Measurements from ENCODE around the gene MEDAG.
A peak's percentile ranks its signal among the peaks of the same experiment; 100 is the strongest.

MEDAG gene

DNA sequence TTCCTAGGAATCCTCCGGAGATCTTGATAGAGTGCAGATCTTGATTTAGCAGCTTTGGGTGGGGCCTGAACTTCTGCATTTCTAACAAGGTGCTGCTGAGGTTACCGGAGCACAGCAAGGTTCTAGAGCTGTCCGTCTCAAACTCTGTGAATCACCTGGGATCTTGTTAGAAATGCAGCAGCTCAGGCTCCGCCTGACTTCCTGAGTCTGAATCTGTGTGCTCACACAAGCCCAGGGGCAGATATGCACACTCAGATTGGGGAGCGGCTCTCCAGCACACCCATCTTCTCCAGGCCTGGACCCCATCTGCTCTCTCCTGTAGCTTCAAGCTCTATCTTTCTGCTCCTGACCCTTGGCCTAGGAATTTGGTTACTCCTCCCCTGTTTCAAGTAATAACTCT lies 22.9 kb downstream of the MEDAG start:
- peaks cover 15% of the 10 kb centered on the region for H3K4me1 ChIP-seq
- H3K36me3 ChIP-seq (replicated peaks), result no peaks in the 10 kb centered on the region
- DNase-seq (ENCODE audit: low spot score in 2 of 2), result no peak
- H3K9me3 ChIP-seq, result no peaks in the 10 kb centered on the region
- in situ Hi-C loops (cut with MboI; ENCODE audit: low sequenced_read_pairs), result no loop called here
- H3K27me3 ChIP-seq (ENCODE audit: low read depth), result peaks cover 2% of the 10 kb centered on the region
- no peak overlapping the region for H3K4me3 ChIP-seq

DNA sequence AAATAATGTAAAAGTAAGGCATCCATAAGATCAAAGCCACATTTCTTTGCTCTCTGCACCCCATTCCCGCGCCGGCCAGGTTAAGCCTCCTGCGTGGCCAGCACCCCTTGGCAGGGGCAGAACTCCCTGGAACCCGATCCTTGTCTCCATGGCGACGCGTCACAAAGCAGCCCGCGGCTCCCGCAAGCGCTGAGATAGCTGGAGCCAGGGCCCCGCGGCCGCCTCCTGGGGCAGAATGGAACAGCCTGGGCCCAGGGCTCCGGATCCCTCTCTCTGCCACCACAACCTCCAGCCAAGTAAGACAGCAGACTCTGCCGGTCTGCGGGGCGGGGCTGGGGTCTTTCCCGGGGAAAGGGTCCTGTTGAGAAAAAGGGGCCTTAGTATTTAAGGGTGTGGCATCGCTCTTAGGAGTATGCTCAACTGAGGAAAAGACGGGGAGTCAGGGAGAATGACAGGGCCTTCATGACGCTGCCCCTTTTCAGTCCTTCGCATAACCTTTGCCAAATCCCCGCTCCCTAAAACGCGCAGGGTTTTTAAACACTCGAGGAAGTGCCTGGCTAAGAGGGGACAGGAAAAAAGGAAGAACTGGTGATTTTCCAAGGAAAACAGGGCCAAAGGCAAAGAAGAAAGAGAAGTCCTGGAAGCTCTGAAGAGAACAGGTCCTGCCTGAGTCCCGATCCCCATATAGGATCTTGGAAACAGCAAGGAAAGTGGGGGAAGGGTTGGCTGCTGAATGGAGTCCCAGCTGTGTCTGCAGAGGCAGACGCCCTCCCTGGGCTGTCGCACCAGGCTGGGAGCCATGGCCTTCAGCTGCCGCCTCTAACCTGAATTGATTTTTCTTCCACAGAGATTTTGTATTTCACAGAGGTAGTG lies 26.6 kb downstream of the MEDAG start, which contains the start of gene TEX26:
Gene TEX26 (plus strand): TSS at position 176 of the 873 bp plus-strand sequence. CDS start 60 bp downstream, at position 236.
- Histone ChIP-seq H3K27me3 (ENCODE audit: low read depth) (peaks cover 2% of the 10 kb centered on the region), H3K9me3 (no peaks in the 10 kb centered on the region), H3K36me3 (replicated peaks) (no peaks in the 10 kb centered on the region), H3K4me3 (no peak within 1 kb of the TSS), H3K4me1 (no peaks in the 10 kb centered on the region)
- in situ Hi-C loops (cut with MboI; ENCODE audit: low sequenced_read_pairs), result no loop called here
- DNase-seq (ENCODE audit: low spot score in 2 of 2), result no peak

DNA sequence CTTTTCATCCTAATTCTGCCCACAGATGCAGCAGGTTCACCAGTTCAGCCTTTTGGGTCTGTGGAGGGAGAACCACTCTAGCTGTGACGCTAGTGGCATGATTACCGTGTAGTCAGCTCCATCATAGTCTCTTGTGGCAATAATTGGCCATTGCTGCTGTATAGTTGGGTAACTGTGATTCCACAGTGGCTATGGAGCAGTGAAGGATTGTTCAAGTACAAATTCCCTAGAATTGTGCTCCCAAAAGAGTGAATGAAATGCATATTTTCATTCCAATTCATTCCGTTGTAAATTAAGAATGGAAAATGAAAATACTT lies 27.2 kb downstream of the MEDAG start:
- Histone ChIP-seq H3K9me3 (no peaks in the 10 kb centered on the region), H3K4me1 (no peaks in the 10 kb centered on the region), H3K4me3 (no peak overlapping the region), H3K27me3 (ENCODE audit: low read depth) (peaks cover 2% of the 10 kb centered on the region), H3K36me3 (replicated peaks) (no peaks in the 10 kb centered on the region)
- no peak for DNase-seq (ENCODE audit: low spot score in 2 of 2)
- in situ Hi-C loops (cut with MboI; ENCODE audit: low sequenced_read_pairs), result no loop called here

DNA sequence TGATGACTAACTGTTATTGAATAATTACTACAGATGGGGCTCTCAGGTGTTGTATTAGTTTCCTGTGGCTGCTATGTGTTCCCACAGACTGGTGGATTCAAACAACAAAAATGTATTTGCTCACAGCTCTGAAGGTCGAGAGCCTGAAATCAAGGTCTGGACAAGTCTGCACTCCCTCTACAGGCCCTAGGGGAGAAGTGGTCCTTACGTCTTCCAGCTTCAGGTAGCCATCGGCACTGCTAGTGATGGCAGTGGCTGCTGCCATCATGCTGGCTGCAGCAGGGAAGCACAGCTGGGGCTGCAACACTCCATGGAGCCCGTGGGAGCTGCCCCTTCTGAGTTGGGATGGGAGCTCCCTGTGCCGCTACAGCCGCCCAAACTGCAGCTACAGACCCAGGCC lies 28.3 kb downstream of the MEDAG start:
- Histone ChIP-seq H3K4me1 (no peaks in the 10 kb centered on the region), H3K27me3 (ENCODE audit: low read depth) (peaks cover 2% of the 10 kb centered on the region), H3K9me3 (no peaks in the 10 kb centered on the region), H3K36me3 (replicated peaks) (no peaks in the 10 kb centered on the region), H3K4me3 (no peak overlapping the region)
- in situ Hi-C loops (cut with MboI; ENCODE audit: low sequenced_read_pairs), result no loop called here
- no peak for DNase-seq (ENCODE audit: low spot score in 2 of 2)

DNA sequence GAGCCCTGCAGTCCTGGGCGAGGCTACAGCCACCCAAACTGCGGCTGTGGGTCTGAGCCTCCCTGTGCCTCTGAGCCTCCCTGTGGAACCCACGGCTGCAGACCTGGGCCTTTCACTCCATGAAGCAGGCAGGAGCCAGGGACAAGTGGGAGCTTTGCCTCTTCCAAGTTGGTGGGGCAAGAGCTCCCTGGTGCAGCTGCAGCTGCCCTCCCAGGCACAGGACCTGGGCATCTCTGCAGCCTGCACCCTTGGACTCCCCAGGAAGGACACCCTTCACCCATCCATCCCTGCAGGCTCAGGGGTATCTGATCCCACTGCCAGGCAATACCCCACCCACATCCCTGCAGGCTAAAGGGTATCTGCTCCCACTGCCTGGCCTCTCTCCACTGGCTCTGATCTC lies 28.7 kb downstream of the MEDAG start:
- Histone ChIP-seq H3K4me3 (no peak overlapping the region), H3K4me1 (no peaks in the 10 kb centered on the region), H3K27me3 (ENCODE audit: low read depth) (peaks cover 2% of the 10 kb centered on the region), H3K9me3 (no peaks in the 10 kb centered on the region), H3K36me3 (replicated peaks) (no peaks in the 10 kb centered on the region)
- DNase-seq (ENCODE audit: low spot score in 2 of 2), result no peak
- in situ Hi-C loops (cut with MboI; ENCODE audit: low sequenced_read_pairs), result no loop called here

DNA sequence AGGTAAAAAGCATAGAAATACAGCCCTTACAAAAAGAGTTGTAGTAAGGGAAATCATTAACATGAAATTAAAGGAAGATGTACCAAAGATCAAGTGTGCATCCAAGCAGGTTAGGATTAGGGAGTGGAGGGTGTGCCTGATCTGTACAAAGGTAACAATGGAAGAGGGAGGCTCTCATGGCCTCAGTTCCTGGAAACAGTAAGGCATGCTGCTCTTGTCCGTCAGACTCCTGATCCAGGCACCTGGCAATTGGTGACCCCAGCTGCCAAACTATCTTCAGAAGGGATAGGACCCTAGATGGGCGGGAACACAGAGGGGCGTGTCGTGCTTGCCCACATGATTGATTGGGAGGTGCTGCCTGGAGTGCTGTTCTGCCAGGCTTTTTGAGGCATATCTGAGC lies 30.9 kb downstream of the MEDAG start:
- Histone ChIP-seq H3K9me3 (no peaks in the 10 kb centered on the region), H3K4me3 (no peak overlapping the region), H3K4me1 (no peaks in the 10 kb centered on the region), H3K36me3 (replicated peaks) (no peaks in the 10 kb centered on the region), H3K27me3 (ENCODE audit: low read depth) (peaks cover 2% of the 10 kb centered on the region; the same call in 1 of the 2 replicates)
- in situ Hi-C loops (cut with MboI; ENCODE audit: low sequenced_read_pairs), result no loop called here
- DNase-seq (ENCODE audit: low spot score in 2 of 2), result no peak

DNA sequence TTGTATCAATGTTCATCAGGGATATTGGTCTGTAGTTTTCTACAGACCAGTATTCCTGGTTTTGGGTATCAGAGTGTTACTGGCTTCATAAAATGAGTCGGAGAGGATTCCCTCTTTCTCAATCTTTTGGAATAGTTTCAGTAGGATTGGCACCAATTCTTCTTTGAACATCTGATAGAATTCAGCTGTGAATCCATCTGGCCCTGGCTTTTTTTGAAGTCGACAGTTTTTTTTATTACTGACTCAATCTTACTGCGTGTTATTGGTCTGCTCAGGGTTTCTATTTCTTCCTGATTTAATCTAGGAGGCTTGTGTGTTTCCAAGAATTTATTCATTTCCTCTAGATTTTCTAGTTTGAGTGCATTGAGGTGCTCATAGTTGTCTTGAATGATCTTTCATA lies 37.8 kb downstream of the MEDAG start:
- Histone ChIP-seq H3K4me3 (no peak overlapping the region), H3K27me3 (ENCODE audit: low read depth) (no peaks in the 10 kb centered on the region), H3K9me3 (no peaks in the 10 kb centered on the region), H3K36me3 (replicated peaks) (no peaks in the 10 kb centered on the region), H3K4me1 (no peaks in the 10 kb centered on the region)
- in situ Hi-C loops (cut with MboI; ENCODE audit: low sequenced_read_pairs), result no loop called here
- DNase-seq (ENCODE audit: low spot score in 2 of 2), result no peak

DNA sequence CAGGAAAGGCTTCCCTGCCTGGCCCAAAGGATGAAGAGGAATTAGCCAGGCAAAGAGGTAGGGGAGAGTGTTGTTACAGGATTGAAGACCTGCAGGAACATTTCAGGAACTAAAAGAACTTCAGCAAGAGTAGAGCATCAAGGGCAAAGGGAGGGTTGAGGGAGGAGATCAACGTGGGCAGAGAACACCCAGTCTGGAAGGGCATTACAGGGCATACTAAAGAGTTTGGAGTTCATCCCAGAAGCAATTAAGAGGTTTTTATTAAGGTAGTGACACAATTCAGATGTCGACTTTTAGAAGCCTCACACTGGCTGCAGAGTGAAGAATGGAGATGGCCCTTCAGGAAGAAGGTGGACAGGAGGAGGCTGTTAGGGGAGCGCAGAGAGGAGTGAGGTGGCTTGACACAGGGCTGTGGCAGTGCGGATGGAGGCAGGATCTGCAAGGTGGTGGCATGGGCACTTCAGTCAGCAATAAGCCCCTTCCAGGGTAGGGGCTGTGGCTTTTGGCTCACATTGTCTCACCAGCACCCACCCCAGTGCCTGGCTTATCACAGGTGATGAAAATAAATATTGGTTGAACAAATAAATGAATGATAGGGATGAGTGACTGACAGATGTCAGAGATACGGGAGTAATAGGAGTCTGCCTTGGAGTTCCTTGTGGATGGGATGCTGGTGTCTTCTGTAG lies 51.3 kb downstream of the MEDAG start:
- in situ Hi-C loops (cut with MboI; ENCODE audit: low sequenced_read_pairs), result no loop called here
- DNase-seq (ENCODE audit: low spot score in 2 of 2), result no peak
- Histone ChIP-seq H3K9me3 (no peaks in the 10 kb centered on the region), H3K4me3 (no peak overlapping the region), H3K4me1 (no peaks in the 10 kb centered on the region), H3K27me3 (ENCODE audit: low read depth) (peaks cover 3% of the 10 kb centered on the region; the same call in 1 of the 2 replicates), H3K36me3 (replicated peaks) (no peaks in the 10 kb centered on the region)

DNA sequence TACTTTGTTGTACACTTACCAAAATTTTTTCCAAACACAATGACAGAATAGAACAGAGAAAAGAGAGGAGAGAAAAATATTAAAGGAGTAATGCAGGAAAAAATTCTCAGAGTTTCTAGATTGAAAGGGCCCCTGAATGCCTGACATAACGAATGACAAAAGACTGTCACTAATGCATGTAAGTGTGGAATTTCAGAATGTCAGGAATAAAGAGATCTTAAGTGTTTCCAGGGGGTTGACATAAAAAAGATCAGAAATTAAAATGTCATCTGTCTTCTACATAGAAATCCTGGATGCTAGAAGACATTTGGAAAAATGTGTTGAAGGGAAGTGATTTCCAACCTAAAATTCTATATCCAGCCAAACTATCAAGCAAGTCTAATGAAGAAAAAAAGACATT lies 53.6 kb downstream of the MEDAG start:
- in situ Hi-C loops (cut with MboI; ENCODE audit: low sequenced_read_pairs), result no loop called here
- Histone ChIP-seq H3K4me1 (no peaks in the 10 kb centered on the region), H3K27me3 (ENCODE audit: low read depth) (peaks cover 5% of the 10 kb centered on the region; the same call in 1 of the 2 replicates), H3K9me3 (no peaks in the 10 kb centered on the region), H3K36me3 (replicated peaks) (no peaks in the 10 kb centered on the region), H3K4me3 (no peak overlapping the region)
- no peak for DNase-seq (ENCODE audit: low spot score in 2 of 2)

DNA sequence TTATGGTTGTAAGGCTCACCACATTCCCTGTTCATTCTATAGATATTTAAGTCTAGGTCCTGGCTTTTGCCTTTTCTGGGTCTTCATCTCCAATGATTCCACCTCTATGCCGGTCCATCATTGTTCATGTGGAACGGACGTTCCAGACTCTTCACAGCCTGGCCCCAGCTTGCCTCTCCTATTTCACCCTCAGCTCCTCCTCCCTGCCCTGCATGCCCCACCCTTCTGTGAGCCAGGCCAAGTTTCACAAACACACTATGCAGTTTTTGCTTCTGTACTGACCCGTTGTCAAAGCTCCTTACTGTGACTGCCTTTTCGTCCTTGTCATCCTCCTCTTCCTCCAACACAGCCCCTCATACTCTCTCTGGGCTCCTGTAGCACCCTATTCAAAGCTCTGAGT lies 57.7 kb downstream of the MEDAG start:
- H3K9me3 ChIP-seq, result no peaks in the 10 kb centered on the region
- DNase-seq (ENCODE audit: low spot score in 2 of 2), result peak in 1 of 2 experiments; percentile 18
- in situ Hi-C loops (cut with MboI; ENCODE audit: low sequenced_read_pairs), result no loop called here

DNA sequence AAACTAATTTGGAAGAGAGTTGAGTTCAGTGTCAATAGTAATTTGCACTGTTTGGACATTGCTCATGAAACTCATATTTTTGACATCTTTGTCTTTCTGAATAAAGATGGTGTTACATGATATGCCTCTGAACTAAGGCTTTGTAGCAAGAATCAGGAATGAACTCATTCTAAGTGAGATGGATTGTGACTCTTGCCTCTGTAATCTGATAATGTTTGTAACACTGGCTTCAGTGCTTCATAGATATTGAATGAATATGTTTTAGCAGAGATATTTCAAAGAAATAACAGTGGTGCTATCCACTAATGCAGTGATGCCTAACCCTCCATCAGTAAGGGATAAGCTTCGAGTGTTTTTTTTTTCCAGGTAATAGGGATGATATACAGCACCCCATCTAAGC lies 59.3 kb downstream of the MEDAG start:
- Histone ChIP-seq H3K4me3 (no peak overlapping the region), H3K9me3 (no peaks in the 10 kb centered on the region), H3K27me3 (ENCODE audit: low read depth) (peaks cover 5% of the 10 kb centered on the region; the same call in 1 of the 2 replicates), H3K36me3 (replicated peaks) (no peaks in the 10 kb centered on the region), H3K4me1 (no peaks in the 10 kb centered on the region)
- no peak for DNase-seq (ENCODE audit: low spot score in 2 of 2)
- in situ Hi-C loops (cut with MboI; ENCODE audit: low sequenced_read_pairs), result no loop called here

More for the DNA sequence above, 57.7 kb downstream of the MEDAG start:
- no peaks in the 10 kb centered on the region for H3K4me1 ChIP-seq
- H3K27me3 ChIP-seq (ENCODE audit: low read depth), result peaks cover 5% of the 10 kb centered on the region; the same call in 1 of the 2 replicates
- H3K4me3 ChIP-seq, result no peak overlapping the region
- H3K36me3 ChIP-seq (replicated peaks), result no peaks in the 10 kb centered on the region

DNA sequence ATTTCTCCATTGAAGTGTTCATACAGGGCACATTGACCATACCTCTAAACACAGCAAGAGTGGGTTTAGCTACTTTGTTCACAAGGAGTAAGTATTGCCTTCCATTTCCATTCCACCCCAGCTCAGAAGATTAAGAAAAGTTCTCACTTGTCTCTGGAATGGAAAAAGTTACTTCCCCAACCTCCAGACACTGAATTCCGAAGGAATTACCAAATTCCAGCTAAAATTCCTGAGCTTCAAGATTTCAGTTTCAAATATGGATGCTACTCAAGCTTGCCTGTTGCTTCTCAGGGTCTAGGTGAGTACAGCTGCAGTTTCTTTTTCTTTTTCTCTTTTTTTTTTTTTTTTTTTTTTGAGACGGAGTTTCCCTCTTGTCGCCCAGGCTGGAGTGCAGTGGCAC lies 60.0 kb downstream of the MEDAG start:
- no peaks in the 10 kb centered on the region for H3K9me3 ChIP-seq
- H3K4me1 ChIP-seq, result no peaks in the 10 kb centered on the region
- peaks cover 5% of the 10 kb centered on the region; the same call in 1 of the 2 replicates for H3K27me3 ChIP-seq (ENCODE audit: low read depth)
- H3K4me3 ChIP-seq, result no peak overlapping the region
- no peak for DNase-seq (ENCODE audit: low spot score in 2 of 2)
- in situ Hi-C loops (cut with MboI; ENCODE audit: low sequenced_read_pairs), result no loop called here
- no peaks in the 10 kb centered on the region for H3K36me3 ChIP-seq (replicated peaks)

DNA sequence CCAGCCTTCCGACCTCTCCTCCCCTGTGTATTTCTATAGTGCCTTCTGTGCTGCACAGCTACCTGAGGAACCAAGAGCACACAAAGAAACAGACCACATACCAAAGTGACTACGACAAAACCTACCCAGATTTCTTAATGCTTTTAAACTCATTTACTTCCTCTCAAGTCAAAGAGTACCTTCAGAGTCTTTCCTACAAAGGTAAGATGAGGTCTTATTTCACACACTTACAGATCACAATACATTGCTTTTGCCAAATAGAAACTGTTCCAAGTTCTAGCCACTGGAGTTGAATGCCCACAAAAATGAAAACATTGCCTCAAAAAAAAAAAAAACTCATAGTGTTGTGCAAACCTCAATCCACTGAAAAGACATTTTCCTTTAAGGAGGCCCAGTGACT lies 62.8 kb downstream of the MEDAG start:
- Histone ChIP-seq H3K27me3 (ENCODE audit: low read depth) (no peaks in the 10 kb centered on the region), H3K9me3 (no peaks in the 10 kb centered on the region), H3K4me3 (no peak overlapping the region), H3K36me3 (replicated peaks) (no peaks in the 10 kb centered on the region), H3K4me1 (no peaks in the 10 kb centered on the region)
- DNase-seq (ENCODE audit: low spot score in 2 of 2), result no peak
- in situ Hi-C loops (cut with MboI; ENCODE audit: low sequenced_read_pairs), result no loop called here

DNA sequence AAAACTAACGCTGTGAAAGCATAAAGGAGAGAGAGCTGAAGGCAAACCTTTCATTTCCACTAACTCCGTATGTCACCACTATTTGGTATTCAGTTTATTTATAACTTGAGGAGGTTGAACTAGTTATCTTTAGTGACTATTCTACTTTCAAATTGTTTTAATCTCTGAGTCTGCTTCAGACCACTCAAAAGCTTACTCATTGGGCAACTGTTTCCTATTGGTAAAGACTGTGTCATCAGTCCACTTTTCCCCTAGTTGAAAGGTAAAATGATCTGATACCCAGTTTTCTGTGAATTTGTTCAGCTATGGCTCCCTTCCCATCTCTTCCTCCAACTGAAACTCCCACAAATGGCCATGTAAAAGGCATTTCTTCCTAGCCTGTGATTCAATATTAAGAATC lies 65.5 kb downstream of the MEDAG start:
- H3K9me3 ChIP-seq, result no peaks in the 10 kb centered on the region
- H3K4me3 ChIP-seq, result no peak overlapping the region
- H3K36me3 ChIP-seq (replicated peaks), result no peaks in the 10 kb centered on the region
- no peaks in the 10 kb centered on the region for H3K4me1 ChIP-seq
- in situ Hi-C loops (cut with MboI; ENCODE audit: low sequenced_read_pairs), result no loop called here
- H3K27me3 ChIP-seq (ENCODE audit: low read depth), result no peaks in the 10 kb centered on the region
- DNase-seq (ENCODE audit: low spot score in 2 of 2), result no peak
